Esophagus squamous epithelium (tissue), 5 donors: ENCODE results near the gene HMMR. TPM values are rescaled to one million over a fixed set of nuclear protein-coding genes. Genes with fewer than 3 reads are reported as not detected.
"Not testable (repeated sequence)": the region's sequence is repeated elsewhere in the genome, so short reads cannot be mapped to it uniquely, and the experiment has no call there.

Source experiments
- DNase-seq: peaks from one replicate; lab custom pipeline; 2025; lab: John Stamatoyannopoulos, UW
- H3K27ac ChIP-seq, 4 donors: fragments of 200-600 bp; sonication (generic); one replicate each; pipeline ENCODE4 v1.5.1; 2016 to 2019; ENCODE audit warnings: mild to moderate bottlenecking in 1 of 4
- H3K27me3 ChIP-seq, 4 donors: fragments of 200-600 bp; sonication (generic); 1 replicate in 3 of 4; 2 replicates in 1 of 4; pipeline versions ENCODE4 v1.5.1 to v1.6.0; 2017 to 2021; ENCODE audit warnings: antibody characterized with exemption in 1 of 4
- H3K36me3 ChIP-seq, 3 donors: fragments of 200-600 bp; sonication (generic); one replicate each; pipeline ENCODE4 v1.5.1; 2016 to 2019
- H3K4me1 ChIP-seq, 3 donors: fragments of 200-600 bp; sonication (generic); one replicate each; pipeline ENCODE4 v1.5.1; 2017 to 2019
- H3K4me3 ChIP-seq, 4 donors: fragments of 200-600 bp; sonication (generic); 1 replicate in 3 of 4; 2 replicates in 1 of 4; pipeline ENCODE4 v1.5.1; 2016 to 2019; ENCODE audit warnings: mild to moderate bottlenecking in 2 of 4, moderate library complexity in 1 of 4
- H3K9me3 ChIP-seq, 3 donors: fragments of 200-600 bp; sonication (generic); one replicate each; pipeline ENCODE4 v1.5.1; 2016 to 2019
- POLR2A ChIP-seq, 4 donors: fragments of 450-650 bp; IDR thresholded peaks; one replicate each; pipeline ENCODE4 v1.6.1; 2017; ENCODE audit warnings: antibody characterized with exemption in 4 of 4, mild to moderate bottlenecking in 4 of 4, moderate library complexity in 3 of 4
- WGBS, 2 donors: methylation state at CpG; one replicate each; pipeline ENCODE4 v1.1.5; 2018; 5-methylcytosine and 5-hydroxymethylcytosine counted together
- intact Hi-C: fragments of 100-400 bp; cut with DNase I; formaldehyde crosslinking; loops from one replicate; pipeline ENCODE4 v1.15.0; 2022
- total RNA-seq, 4 donors: library from RNA; depleted of rRNA; stranded (reverse); fragments of >200 nt; gene quantifications; one replicate each; pipeline ENCODE4 v1.1.0, GENCODE V29; 2016
- TF ChIP-seq, protein P1 (sequence below), 6 experiments: fragments of 450-650 bp in 4 of 6; fragments of 200-600 bp in 2 of 6; sonication (generic) in 2 of 6; IDR thresholded peaks; one replicate each; pipeline ENCODE4 v1.5.1; 2016 to 2019; ENCODE audit warnings: antibody characterized with exemption in 6 of 6, mild to moderate bottlenecking in 4 of 6, moderate library complexity in 4 of 6
- donor health status: DM: yes; HTN: yes; CAD: no.

Gene HMMR, protein sequence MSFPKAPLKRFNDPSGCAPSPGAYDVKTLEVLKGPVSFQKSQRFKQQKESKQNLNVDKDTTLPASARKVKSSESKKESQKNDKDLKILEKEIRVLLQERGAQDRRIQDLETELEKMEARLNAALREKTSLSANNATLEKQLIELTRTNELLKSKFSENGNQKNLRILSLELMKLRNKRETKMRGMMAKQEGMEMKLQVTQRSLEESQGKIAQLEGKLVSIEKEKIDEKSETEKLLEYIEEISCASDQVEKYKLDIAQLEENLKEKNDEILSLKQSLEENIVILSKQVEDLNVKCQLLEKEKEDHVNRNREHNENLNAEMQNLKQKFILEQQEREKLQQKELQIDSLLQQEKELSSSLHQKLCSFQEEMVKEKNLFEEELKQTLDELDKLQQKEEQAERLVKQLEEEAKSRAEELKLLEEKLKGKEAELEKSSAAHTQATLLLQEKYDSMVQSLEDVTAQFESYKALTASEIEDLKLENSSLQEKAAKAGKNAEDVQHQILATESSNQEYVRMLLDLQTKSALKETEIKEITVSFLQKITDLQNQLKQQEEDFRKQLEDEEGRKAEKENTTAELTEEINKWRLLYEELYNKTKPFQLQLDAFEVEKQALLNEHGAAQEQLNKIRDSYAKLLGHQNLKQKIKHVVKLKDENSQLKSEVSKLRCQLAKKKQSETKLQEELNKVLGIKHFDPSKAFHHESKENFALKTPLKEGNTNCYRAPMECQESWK
- 10 to 100 TPM in 2 of 4 donors, 1 to 10 TPM in 2; 3.2 to 23.7 (median 11.1) TPM for total RNA-seq

- Histone ChIP-seq H3K27ac (peak within 1 kb of the TSS; percentile 92 to 97 (median 96)), H3K36me3 (peaks cover 0 to 13% (median 0%) of the 10 kb centered on the region in 3 donors), H3K4me3 (peak within 1 kb of the TSS; percentile 57 to 82 (median 74)), H3K9me3 (no peaks in the 10 kb centered on the region), H3K27me3 (no peaks in the 10 kb centered on the region), H3K4me1 (peaks cover 12 to 45% (median 18%) of the 10 kb centered on the region in 3 donors)
- peak in 2 of 4 donors; percentile 25 to 26 for TF ChIP-seq POLR2A (IDR thresholded peaks at IDR 0.05)
- TF ChIP-seq, protein P1, sequence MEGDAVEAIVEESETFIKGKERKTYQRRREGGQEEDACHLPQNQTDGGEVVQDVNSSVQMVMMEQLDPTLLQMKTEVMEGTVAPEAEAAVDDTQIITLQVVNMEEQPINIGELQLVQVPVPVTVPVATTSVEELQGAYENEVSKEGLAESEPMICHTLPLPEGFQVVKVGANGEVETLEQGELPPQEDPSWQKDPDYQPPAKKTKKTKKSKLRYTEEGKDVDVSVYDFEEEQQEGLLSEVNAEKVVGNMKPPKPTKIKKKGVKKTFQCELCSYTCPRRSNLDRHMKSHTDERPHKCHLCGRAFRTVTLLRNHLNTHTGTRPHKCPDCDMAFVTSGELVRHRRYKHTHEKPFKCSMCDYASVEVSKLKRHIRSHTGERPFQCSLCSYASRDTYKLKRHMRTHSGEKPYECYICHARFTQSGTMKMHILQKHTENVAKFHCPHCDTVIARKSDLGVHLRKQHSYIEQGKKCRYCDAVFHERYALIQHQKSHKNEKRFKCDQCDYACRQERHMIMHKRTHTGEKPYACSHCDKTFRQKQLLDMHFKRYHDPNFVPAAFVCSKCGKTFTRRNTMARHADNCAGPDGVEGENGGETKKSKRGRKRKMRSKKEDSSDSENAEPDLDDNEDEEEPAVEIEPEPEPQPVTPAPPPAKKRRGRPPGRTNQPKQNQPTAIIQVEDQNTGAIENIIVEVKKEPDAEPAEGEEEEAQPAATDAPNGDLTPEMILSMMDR (IDR thresholded peaks at IDR 0.05): no peak
- intact Hi-C loops: no loop called here
- DNase-seq: no peak
- 0% methylated on average over 11 to 21 of the region's 23 CpGs for WGBS, 2 donors
Observed at GRCh38 chr5:163460562-163461171, at the start of gene HMMR. HMMR (plus strand) TSS chr5:163460632; CDS start chr5:163460693, 61 bp downstream.

- H3K9me3 ChIP-seq, DNase-seq: not testable (repeated sequence)
Observed at GRCh38 chr5:163415673-163416072, 44.8 kb upstream of the HMMR start.

DNA sequence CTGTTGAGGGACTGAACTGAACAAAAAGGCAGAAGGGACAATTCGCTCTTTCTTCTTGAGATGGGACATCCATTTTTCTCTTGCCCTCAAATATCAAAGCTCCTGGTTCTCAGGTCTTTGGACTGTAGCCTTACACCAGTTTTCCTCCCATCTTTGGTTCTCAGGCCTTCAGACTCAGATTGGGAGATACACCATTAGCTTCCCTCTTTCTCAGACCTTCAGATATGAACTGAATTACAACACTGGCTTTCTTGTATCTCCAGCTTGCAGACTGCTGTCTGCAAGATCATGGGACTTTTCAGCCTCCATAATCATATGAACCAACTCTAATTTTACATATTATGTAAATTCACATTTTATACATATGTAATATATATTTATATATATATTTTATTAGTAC is 35.6 kb upstream of the HMMR start:
- no peaks in the 10 kb centered on the region for H3K36me3 ChIP-seq
- no peak overlapping the region for H3K4me3 ChIP-seq
- H3K27ac ChIP-seq: no peak overlapping the region
- intact Hi-C loops: no loop called here
- H3K27me3 ChIP-seq: no peaks in the 10 kb centered on the region
- TF ChIP-seq, protein P1 (IDR thresholded peaks at IDR 0.05): no peak
- no peak for TF ChIP-seq POLR2A (IDR thresholded peaks at IDR 0.05)
- H3K4me1 ChIP-seq: no peaks in the 10 kb centered on the region
- WGBS, 2 donors: 83 to 93% methylated on average over 1 of the region's 1 CpG
- no peak for DNase-seq
- H3K9me3 ChIP-seq: no peaks in the 10 kb centered on the region

More at GRCh38 chr5:163415673-163416072, 44.8 kb upstream of the HMMR start:
- intact Hi-C loops, H3K4me3 ChIP-seq, H3K27ac ChIP-seq, H3K36me3 ChIP-seq, H3K4me1 ChIP-seq: not testable (repeated sequence)
- peaks cover 0 to 32% (median 1%) of the 10 kb centered on the region in 4 donors for H3K27me3 ChIP-seq
- 29 to 34% methylated on average over 15 of the region's 15 CpGs for WGBS, 2 donors

- intact Hi-C loops, H3K4me3 ChIP-seq, H3K27me3 ChIP-seq, DNase-seq, H3K9me3 ChIP-seq, H3K36me3 ChIP-seq, H3K27ac ChIP-seq, H3K4me1 ChIP-seq: not testable (repeated sequence)
- 50% methylated on average over 4 of the region's 4 CpGs for WGBS, 2 donors
Observed at GRCh38 chr5:163426128-163426527, 34.3 kb upstream of the HMMR start.

DNA sequence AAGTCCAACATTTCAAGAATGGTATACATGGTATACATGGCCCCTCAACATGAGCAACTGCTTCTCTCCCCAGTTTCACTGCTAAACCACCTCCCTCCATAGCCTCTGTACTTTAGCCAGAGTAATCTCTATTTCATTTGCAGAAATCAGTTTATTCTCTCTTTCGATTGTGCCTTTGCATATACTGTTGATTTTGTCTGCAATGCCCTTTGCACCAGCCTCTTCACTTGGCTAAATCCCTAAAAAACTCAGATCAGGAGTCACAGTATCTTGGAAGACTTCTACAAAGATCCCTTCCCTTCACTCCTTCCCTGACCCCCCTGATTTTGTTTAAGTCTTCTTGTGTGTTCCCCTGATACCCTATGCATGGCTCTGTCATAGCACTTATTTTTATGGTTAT is 27.9 kb upstream of the HMMR start:
- no peaks in the 10 kb centered on the region for H3K27me3 ChIP-seq
- DNase-seq: no peak
- WGBS, 2 donors: 71 to 85% methylated on average over 1 of the region's 1 CpG
- no peaks in the 10 kb centered on the region for H3K9me3 ChIP-seq
- H3K4me3 ChIP-seq: no peak overlapping the region
- intact Hi-C loops: no loop called here
- H3K4me1 ChIP-seq: peaks cover 0 to 8% (median 2%) of the 10 kb centered on the region in 3 donors
- no peak overlapping the region for H3K27ac ChIP-seq
- H3K36me3 ChIP-seq: no peaks in the 10 kb centered on the region
- TF ChIP-seq, protein P1 (IDR thresholded peaks at IDR 0.05): no peak
- no peak for TF ChIP-seq POLR2A (IDR thresholded peaks at IDR 0.05)
